Measurements from ENCODE around the gene ZNF581.
A peak's percentile ranks its signal among the peaks of the same experiment; 100 is the strongest.

The ZNF581 gene

DNA sequence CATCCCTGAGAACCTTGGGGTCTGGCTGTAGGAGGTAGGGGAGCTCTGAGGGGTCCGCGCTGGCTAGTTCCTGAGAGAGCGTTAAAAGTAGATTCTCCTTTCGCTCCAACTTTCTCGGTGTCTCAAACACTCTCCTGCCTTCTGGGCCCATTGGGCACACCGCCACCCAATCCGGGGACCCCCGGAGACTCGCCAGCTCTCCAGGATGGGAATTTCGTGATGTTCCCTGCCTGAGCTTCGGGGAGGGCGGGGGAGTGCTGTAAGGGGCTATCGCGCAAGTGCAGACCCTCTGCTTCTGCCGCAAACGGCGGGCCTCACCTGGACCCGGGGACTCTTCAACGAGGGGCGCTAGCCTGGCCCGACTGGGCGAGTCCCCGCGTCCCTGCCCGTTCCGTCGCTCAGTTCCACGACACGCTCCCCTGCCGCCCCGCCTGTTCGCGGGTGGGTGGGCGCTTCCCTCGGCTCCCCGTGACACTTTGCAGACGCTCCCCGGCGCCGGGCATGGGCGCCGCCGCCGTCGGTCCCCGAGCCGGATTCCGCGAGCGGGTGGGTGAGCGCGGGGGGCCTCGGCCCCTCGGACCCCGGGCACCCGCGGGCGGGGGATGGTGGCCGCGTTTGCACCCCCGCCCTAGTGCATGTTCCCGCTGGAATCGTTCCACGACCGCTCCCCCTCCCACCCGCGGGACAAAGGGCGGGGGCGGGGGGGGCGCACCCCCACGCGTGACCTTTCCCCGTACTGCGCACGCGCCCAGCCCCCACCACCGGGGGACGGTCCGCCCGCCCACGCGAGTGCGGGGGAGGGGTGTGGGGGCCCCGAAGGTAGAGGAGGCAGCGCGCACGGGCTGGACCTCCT lies 4.5 kb downstream of the ZNF581 start, which contains the start of gene CCDC106:
Gene CCDC106 (plus strand): TSS at position 481 of the 853 bp plus-strand sequence. CDS start 835 bp downstream, outside the sequence.
- TF ChIP-seq, protein P1, sequence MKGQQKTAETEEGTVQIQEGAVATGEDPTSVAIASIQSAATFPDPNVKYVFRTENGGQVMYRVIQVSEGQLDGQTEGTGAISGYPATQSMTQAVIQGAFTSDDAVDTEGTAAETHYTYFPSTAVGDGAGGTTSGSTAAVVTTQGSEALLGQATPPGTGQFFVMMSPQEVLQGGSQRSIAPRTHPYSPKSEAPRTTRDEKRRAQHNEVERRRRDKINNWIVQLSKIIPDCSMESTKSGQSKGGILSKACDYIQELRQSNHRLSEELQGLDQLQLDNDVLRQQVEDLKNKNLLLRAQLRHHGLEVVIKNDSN (IDR thresholded peaks at IDR 0.05) = no peak
- TF ChIP-seq TCF12 (IDR thresholded peaks at IDR 0.05; ENCODE audit: low read depth) = 0 out of 2 replicates have a peak, but pooled peaks have one; percentile 0
- TF ChIP-seq, protein P2, sequence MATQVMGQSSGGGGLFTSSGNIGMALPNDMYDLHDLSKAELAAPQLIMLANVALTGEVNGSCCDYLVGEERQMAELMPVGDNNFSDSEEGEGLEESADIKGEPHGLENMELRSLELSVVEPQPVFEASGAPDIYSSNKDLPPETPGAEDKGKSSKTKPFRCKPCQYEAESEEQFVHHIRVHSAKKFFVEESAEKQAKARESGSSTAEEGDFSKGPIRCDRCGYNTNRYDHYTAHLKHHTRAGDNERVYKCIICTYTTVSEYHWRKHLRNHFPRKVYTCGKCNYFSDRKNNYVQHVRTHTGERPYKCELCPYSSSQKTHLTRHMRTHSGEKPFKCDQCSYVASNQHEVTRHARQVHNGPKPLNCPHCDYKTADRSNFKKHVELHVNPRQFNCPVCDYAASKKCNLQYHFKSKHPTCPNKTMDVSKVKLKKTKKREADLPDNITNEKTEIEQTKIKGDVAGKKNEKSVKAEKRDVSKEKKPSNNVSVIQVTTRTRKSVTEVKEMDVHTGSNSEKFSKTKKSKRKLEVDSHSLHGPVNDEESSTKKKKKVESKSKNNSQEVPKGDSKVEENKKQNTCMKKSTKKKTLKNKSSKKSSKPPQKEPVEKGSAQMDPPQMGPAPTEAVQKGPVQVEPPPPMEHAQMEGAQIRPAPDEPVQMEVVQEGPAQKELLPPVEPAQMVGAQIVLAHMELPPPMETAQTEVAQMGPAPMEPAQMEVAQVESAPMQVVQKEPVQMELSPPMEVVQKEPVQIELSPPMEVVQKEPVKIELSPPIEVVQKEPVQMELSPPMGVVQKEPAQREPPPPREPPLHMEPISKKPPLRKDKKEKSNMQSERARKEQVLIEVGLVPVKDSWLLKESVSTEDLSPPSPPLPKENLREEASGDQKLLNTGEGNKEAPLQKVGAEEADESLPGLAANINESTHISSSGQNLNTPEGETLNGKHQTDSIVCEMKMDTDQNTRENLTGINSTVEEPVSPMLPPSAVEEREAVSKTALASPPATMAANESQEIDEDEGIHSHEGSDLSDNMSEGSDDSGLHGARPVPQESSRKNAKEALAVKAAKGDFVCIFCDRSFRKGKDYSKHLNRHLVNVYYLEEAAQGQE (IDR thresholded peaks at IDR 0.05; ENCODE audit: low read depth) = no peak
- peak; percentile 59; the same call in 1 of the 2 replicates for TF ChIP-seq YY1 (IDR thresholded peaks at IDR 0.05; ENCODE audit: low read depth)
- TF ChIP-seq NFIC (IDR thresholded peaks at IDR 0.05) = no peak
- peak; percentile 79 for TF ChIP-seq ZBTB7A (IDR thresholded peaks at IDR 0.05; ENCODE audit: low read depth)
- peak; percentile 4; the same call in 1 of the 2 replicates for TF ChIP-seq TEAD4 (IDR thresholded peaks at IDR 0.05)
- TF ChIP-seq, protein P3, sequence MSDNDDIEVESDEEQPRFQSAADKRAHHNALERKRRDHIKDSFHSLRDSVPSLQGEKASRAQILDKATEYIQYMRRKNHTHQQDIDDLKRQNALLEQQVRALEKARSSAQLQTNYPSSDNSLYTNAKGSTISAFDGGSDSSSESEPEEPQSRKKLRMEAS (IDR thresholded peaks at IDR 0.05) = 0 out of 2 replicates have a peak, but pooled peaks have one; percentile 23
- TF ChIP-seq EGR1 (IDR thresholded peaks at IDR 0.05) = peak; percentile 94
- peak; percentile 42; the same call in 1 of the 2 replicates for TF ChIP-seq TAF1 (IDR thresholded peaks at IDR 0.05; ENCODE audit: low read depth)
- TF ChIP-seq CREB1 (IDR thresholded peaks at IDR 0.05; ENCODE audit: low read depth) = no peak
- no peak for TF ChIP-seq RAD21 (IDR thresholded peaks at IDR 0.05; ENCODE audit: low read depth)
- no peak for TF ChIP-seq FOXM1 (IDR thresholded peaks at IDR 0.05; ENCODE audit: borderline replicate concordance, low read depth)
- TF ChIP-seq CEBPB (IDR thresholded peaks at IDR 0.05) = no peak
- no peak for TF ChIP-seq EP300 (IDR thresholded peaks at IDR 0.05; ENCODE audit: borderline replicate concordance)

DNA sequence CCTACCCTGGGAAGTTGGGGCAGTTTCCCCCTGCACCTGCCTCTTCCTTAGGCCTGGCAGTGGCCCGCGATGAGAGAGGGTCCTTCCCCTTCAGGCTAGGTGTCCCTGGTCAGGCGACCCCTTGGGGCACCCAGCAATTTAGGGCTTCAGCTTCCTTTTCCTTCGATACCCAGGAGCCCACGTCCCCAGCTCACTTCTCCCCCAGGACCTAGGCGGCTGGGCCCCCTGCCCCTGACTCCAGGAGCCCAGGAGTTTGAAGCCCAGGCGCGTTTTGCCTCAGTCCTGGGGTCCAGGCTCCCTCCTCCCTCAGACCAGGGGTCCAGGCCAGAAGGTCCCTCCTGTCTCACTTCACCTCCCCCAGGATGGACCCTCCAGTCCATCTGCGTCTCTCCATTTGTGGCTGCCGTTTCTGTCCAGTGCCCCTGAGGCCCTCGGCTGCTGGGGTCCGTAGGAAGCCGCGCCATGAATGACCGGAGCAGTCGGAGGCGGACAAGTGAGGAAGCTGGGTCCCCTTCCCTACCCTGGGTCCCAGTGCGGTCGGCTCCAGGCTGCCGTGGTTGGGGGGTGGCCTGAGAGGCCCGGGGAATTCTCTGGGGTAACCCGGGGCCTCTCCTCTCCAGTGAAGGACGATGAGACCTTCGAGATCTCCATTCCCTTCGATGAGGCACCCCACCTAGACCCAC lies 5.3 kb downstream of the ZNF581 start:
- TF ChIP-seq TAF1 (IDR thresholded peaks at IDR 0.05; ENCODE audit: low read depth) = no peak
- TF ChIP-seq, protein P3 (IDR thresholded peaks at IDR 0.05) = no peak
- no peak; the same call in 1 of the 2 replicates for TF ChIP-seq EGR1 (IDR thresholded peaks at IDR 0.05)

- TF ChIP-seq CEBPB (IDR thresholded peaks at IDR 0.05) = no peak
Observed at GRCh38 chr19:55649268-55650125, 6.0 kb downstream of the ZNF581 start.

GRCh38 chr19:55650126-55650557 lies 6.7 kb downstream of the ZNF581 start:
- TF ChIP-seq ZBTB7A (IDR thresholded peaks at IDR 0.05; ENCODE audit: low read depth) = no peak
- TF ChIP-seq, protein P1 (IDR thresholded peaks at IDR 0.05) = no peak
- TF ChIP-seq YY1 (IDR thresholded peaks at IDR 0.05; ENCODE audit: low read depth) = no peak
- TF ChIP-seq, protein P2 (IDR thresholded peaks at IDR 0.05; ENCODE audit: low read depth) = no peak
- TF ChIP-seq TCF12 (IDR thresholded peaks at IDR 0.05; ENCODE audit: low read depth) = no peak
- TF ChIP-seq EGR1 (IDR thresholded peaks at IDR 0.05) = no peak
- no peak for TF ChIP-seq EP300 (IDR thresholded peaks at IDR 0.05; ENCODE audit: borderline replicate concordance)
- TF ChIP-seq FOXM1 (IDR thresholded peaks at IDR 0.05; ENCODE audit: borderline replicate concordance, low read depth) = no peak
- no peak for TF ChIP-seq RAD21 (IDR thresholded peaks at IDR 0.05; ENCODE audit: low read depth)
- TF ChIP-seq TAF1 (IDR thresholded peaks at IDR 0.05; ENCODE audit: low read depth) = no peak
- TF ChIP-seq, protein P3 (IDR thresholded peaks at IDR 0.05) = no peak
- no peak for TF ChIP-seq TEAD4 (IDR thresholded peaks at IDR 0.05)
- TF ChIP-seq NFIC (IDR thresholded peaks at IDR 0.05) = no peak
- no peak for TF ChIP-seq CREB1 (IDR thresholded peaks at IDR 0.05; ENCODE audit: low read depth)
- TF ChIP-seq CEBPB (IDR thresholded peaks at IDR 0.05) = no peak

All from Ishikawa (cell line).